IMR-90 (cell line): ENCODE measurements around the gene RGS19. TPM values are rescaled to one million over a fixed set of nuclear protein-coding genes. Genes with fewer than 3 reads are reported as not detected.
A peak's percentile ranks its signal among the peaks of the same experiment; 100 is the strongest.

Experiments
- ATAC-seq: fragments of 200-7000 bp; cut with Tn5 transposase; 2 replicates; pipeline ENCODE4 v1.9.1; 2020; ENCODE audit warnings: low read depth, mild to moderate bottlenecking, moderate library complexity
- BruUV-seq: library from RNA; stranded (reverse); fragments of 400-500 nt; replicated peaks from 2 replicates; lab custom pipeline; 2021; lab: Mats Ljungman, UMichigan
- CTCF ChIA-PET: fragments of 300-600 bp; formaldehyde crosslinking; extraction: SDS; loops from one replicate; lab custom pipeline; 2021; ENCODE audit warnings: antibody characterized with exemption; lab: Yijun Ruan, JAX
- POLR2A ChIA-PET: fragments of 300-600 bp; sonication (Branson Sonifier 250); formaldehyde crosslinking; loops from one replicate; lab custom pipeline; 2022; ENCODE audit warnings: antibody characterized with exemption; ENCODE audit not compliant: unreplicated experiment; lab: Charles Lee
- DNase-seq: peaks from one replicate; pipeline ENCODE4 v3.0.0; 2013
- H2AFZ ChIP-seq: replicated peaks from 2 replicates; pipeline ENCODE3; 2013; ENCODE audit warnings: low read length, mild to moderate bottlenecking; ENCODE audit not compliant: poor library complexity
- H2AK5ac ChIP-seq: 2 replicates; pipeline ENCODE4 v1.6.1; 2013; ENCODE audit warnings: low read depth, low read length, inconsistent platforms
- H2AK9ac ChIP-seq: replicated peaks from 2 replicates; pipeline ENCODE3; 2013; ENCODE audit warnings: mild to moderate bottlenecking, low read depth, low read length, moderate library complexity; ENCODE audit not compliant: poor library complexity
- H2BK120ac ChIP-seq: 2 replicates; pipeline ENCODE4 v1.6.1; 2013; ENCODE audit warnings: low read depth, low read length, inconsistent platforms
- H2BK15ac ChIP-seq: 3 replicates; pipeline ENCODE4 v1.6.1; 2013; ENCODE audit warnings: low read depth, low read length, inconsistent platforms
- H2BK20ac ChIP-seq: 2 replicates; pipeline ENCODE4 v1.6.1; 2013; ENCODE audit warnings: low read depth, mild to moderate bottlenecking, inconsistent platforms, low read length, moderate library complexity
- H2BK5ac ChIP-seq: 2 replicates; pipeline ENCODE4 v1.6.1; 2013; ENCODE audit warnings: mild to moderate bottlenecking, low read depth, low read length, inconsistent platforms; ENCODE audit not compliant: poor library complexity, severe bottlenecking
- H3K14ac ChIP-seq: replicated peaks from 2 replicates; pipeline ENCODE4 v1.6.1; 2013; ENCODE audit warnings: low read depth, low read length, inconsistent platforms
- H3K18ac ChIP-seq: 2 replicates; pipeline ENCODE4 v1.6.1; 2013; ENCODE audit warnings: low read depth, low read length, control low read depth
- H3K23ac ChIP-seq: 2 replicates; pipeline ENCODE4 v1.6.1; 2013; ENCODE audit warnings: low read depth, low read length, inconsistent platforms
- H3K27ac ChIP-seq: 2 replicates; pipeline ENCODE4 v1.5.1; 2013; ENCODE audit warnings: mild to moderate bottlenecking, control low read depth, low read length; ENCODE audit not compliant: insufficient read depth
- H3K27me3 ChIP-seq: 2 replicates; pipeline ENCODE4 v1.6.1; 2013; ENCODE audit warnings: low read length; ENCODE audit not compliant: control insufficient read depth, insufficient read depth
- H3K36me3 ChIP-seq: 2 replicates; pipeline ENCODE4 v1.6.1; 2013; ENCODE audit warnings: low read length, mixed read lengths; ENCODE audit not compliant: control insufficient read depth, insufficient read depth
- H3K4ac ChIP-seq: 2 replicates; pipeline ENCODE4 v1.6.1; 2013; ENCODE audit warnings: low read depth, low read length, inconsistent platforms
- H3K4me1 ChIP-seq: 2 replicates; pipeline ENCODE4 v1.6.1; 2013; ENCODE audit warnings: low read length, mixed read lengths; ENCODE audit not compliant: control insufficient read depth, insufficient read depth
- H3K4me2 ChIP-seq: 2 replicates; pipeline ENCODE4 v1.6.1; 2013; ENCODE audit warnings: low read depth, mild to moderate bottlenecking, control low read depth, low read length, moderate library complexity
- H3K4me3 ChIP-seq: 2 replicates; pipeline ENCODE4 v1.5.1; 2013; ENCODE audit warnings: low read depth, mild to moderate bottlenecking, control low read depth, low read length, moderate library complexity; ENCODE audit not compliant: insufficient read depth
- H3K56ac ChIP-seq: 2 replicates; pipeline ENCODE4 v1.6.1; 2013; ENCODE audit warnings: low read length, inconsistent platforms; ENCODE audit not compliant: insufficient read depth; ENCODE audit errors: extremely low read depth
- H3K79me1 ChIP-seq, 2 experiments: 2 replicates each; pipeline ENCODE4 v1.6.1; 2013; ENCODE audit warnings: low read length in 2 of 2, inconsistent platforms in 1 of 2, low read depth in 1 of 2
- H3K9ac ChIP-seq: 2 replicates; pipeline ENCODE4 v1.6.1; 2013; ENCODE audit warnings: low read depth, low read length, control low read depth
- H3K9me1 ChIP-seq: 2 replicates; pipeline ENCODE4 v1.6.1; 2013; ENCODE audit warnings: low read length, inconsistent platforms; ENCODE audit not compliant: insufficient read depth
- H3K9me3 ChIP-seq: 2 replicates; pipeline ENCODE4 v1.6.1; 2013; ENCODE audit warnings: low read length; ENCODE audit not compliant: control insufficient read depth, insufficient read depth
- H4K20me1 ChIP-seq: 2 replicates; pipeline ENCODE4 v1.6.1; 2013; ENCODE audit warnings: low read length, inconsistent platforms; ENCODE audit not compliant: insufficient read depth
- H4K5ac ChIP-seq: 2 replicates; pipeline ENCODE4 v1.6.1; 2013; ENCODE audit warnings: mild to moderate bottlenecking, low read depth, low read length, control low read depth
- H4K8ac ChIP-seq, 2 experiments: 2 replicates each; pipeline ENCODE4 v1.6.1; 2013; ENCODE audit warnings: low read depth in 2 of 2, low read length in 2 of 2, control low read depth in 1 of 2, inconsistent platforms in 1 of 2
- H4K91ac ChIP-seq: 2 replicates; pipeline ENCODE4 v1.6.1; 2013; ENCODE audit warnings: low read depth, low read length, inconsistent platforms; ENCODE audit not compliant: insufficient read depth
- BHLHE40 ChIP-seq: fragments of 150-350 bp; IDR thresholded peaks from 2 replicates; pipeline ENCODE4 v1.6.1; 2016; ENCODE audit warnings: mild to moderate bottlenecking, low read depth, low read length
- FOS ChIP-seq: fragments of 150-350 bp; IDR thresholded peaks from 2 replicates; pipeline ENCODE4 v1.6.1; 2016; ENCODE audit warnings: low read depth, low read length
- NFE2L2 ChIP-seq: fragments of 150-350 bp; IDR thresholded peaks from 2 replicates; pipeline ENCODE4 v1.6.1; 2016; ENCODE audit warnings: low read depth, mild to moderate bottlenecking, low read length
- RFX5 ChIP-seq: IDR thresholded peaks from 2 replicates; pipeline ENCODE4 v1.8.0; 2012; ENCODE audit warnings: low read depth, mild to moderate bottlenecking, low read length, moderate library complexity
- WGBS, 2 experiments: methylation state at CpG; one replicate each; pipeline versions ENCODE4 v1.1.5 to v1.1.7; 2013; ENCODE audit warnings: missing lambda C conversion rate in 2 of 2; ENCODE audit not compliant: insufficient read length in 1 of 2; ENCODE audit errors: extremely low coverage in 2 of 2; 5-methylcytosine and 5-hydroxymethylcytosine counted together
- dilution Hi-C: fragments of 300-500 bp; cut with HindIII; formaldehyde crosslinking; loops from one replicate; pipeline ENCODE4 v1.14.3; 2018; ENCODE audit warnings: low sequenced_read_pairs; ENCODE audit not compliant: unreplicated experiment
- in situ Hi-C: fragments of 300-500 bp; cut with MboI; formaldehyde crosslinking; loops from 3 replicates; pipeline ENCODE4 v1.14.3; 2019; ENCODE audit warnings: low sequenced_read_pairs, inconsistent platforms, mixed read lengths
- intact Hi-C: fragments of 100-400 bp; cut with micrococcal nuclease; formaldehyde crosslinking; loops from 2 replicates; pipeline ENCODE4 v1.10.0; 2022
- polyA plus RNA-seq, 3 experiments: library from polyadenylated mRNA; depleted of rRNA; stranded (reverse); fragments of >200 nt; gene quantifications; 2 replicates each; pipeline ENCODE4 v1.2.3, GENCODE V29; 2012; ENCODE audit warnings: low replicate concordance in 1 of 3
- total RNA-seq: library from RNA; depleted of rRNA; stranded (reverse); fragments of >200 nt; gene quantifications from 2 replicates; pipeline ENCODE4 v1.2.3, GENCODE V29; 2012

RGS19 gene
- total and polyA plus RNA-seq, 2 of the 4 experiments (the other 2 are of a cell fraction), result 7.7 to 17.5 TPM

DNA sequence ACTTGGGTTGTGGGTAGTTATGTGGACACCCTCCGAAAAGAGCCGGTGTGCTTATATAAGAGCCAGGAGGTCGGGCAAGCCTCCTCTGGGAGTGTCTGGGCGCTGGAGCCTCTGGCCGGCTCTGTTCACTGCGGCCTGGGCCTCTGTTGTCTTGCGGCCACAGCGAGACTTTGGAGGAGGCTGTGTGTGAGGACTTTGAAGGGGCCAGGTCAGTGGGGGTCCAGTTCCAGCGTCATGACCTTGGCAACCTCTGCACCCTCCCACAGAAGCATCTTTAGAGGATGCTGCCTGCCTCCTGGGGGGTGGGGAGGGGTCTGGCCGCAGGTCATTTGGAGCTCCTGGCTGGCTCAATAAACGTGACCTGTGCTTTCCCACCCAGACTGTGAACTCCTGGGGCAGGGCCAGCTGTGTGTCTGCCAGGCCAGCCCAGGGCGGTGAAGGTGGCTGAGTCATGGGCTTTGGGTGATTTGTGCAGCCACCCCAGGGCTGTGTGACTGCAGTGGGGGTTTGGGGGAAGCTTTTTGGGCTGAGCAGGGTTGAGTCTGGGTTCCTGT is 15.1 kb downstream of the RGS19 start:
- H3K56ac ChIP-seq, result no peak overlapping the region
- no peak overlapping the region for H4K5ac ChIP-seq
- H2AK9ac ChIP-seq, result peak overlapping the region; percentile 99
- peaks cover 10 to 38% of the 10 kb centered on the region in 2 experiments; a peak in 3 of 4 replicates for H3K79me1 ChIP-seq
- peaks cover 19% of the 10 kb centered on the region for H3K9me1 ChIP-seq
- WGBS, 2 experiments, result 35% methylated on average over 5 of the region's 12 CpGs; no CpG with 5 or more reads in 1 of the 2 experiments
- H3K36me3 ChIP-seq, result no peaks in the 10 kb centered on the region
- no peaks in the 10 kb centered on the region for H3K27me3 ChIP-seq
- no TSS peak for BruUV-seq
- H3K9me3 ChIP-seq, result no peaks in the 10 kb centered on the region
- dilution Hi-C loops, result no loop called here
- DNase-seq, result peak; percentile 32
- POLR2A ChIA-PET, result no interaction called here
- peak overlapping the region; percentile 82 for H3K23ac ChIP-seq
- peaks cover 27% of the 10 kb centered on the region for H3K4me1 ChIP-seq
- H3K4me3 ChIP-seq, result peak overlapping the region; percentile 87
- CTCF ChIA-PET, result no interaction called here
- H3K9ac ChIP-seq, result peak overlapping the region; percentile 92
- no peak overlapping the region for H3K18ac ChIP-seq
- H2BK15ac ChIP-seq, result 0 out of 3 replicates have a peak overlapping the region, but pooled peaks have one; percentile 58
- ATAC-seq, result 0 out of 2 replicates have a peak, but pooled peaks have one; percentile 5
- peak overlapping the region; percentile 80 to 82; a peak in 3 of 4 replicates for H4K8ac ChIP-seq
- peak overlapping the region; percentile 68; the same call in 1 of the 2 replicates for H4K91ac ChIP-seq
- no peak overlapping the region; the same call in 1 of the 2 replicates for H3K27ac ChIP-seq
- H2AFZ ChIP-seq, result no peak overlapping the region
- H2BK120ac ChIP-seq, result no peak overlapping the region
- intact Hi-C loops, result no loop called here
- H3K4ac ChIP-seq, result peak overlapping the region; percentile 90
- peak overlapping the region; percentile 85; the same call in 1 of the 2 replicates for H2AK5ac ChIP-seq
- in situ Hi-C loops, result no loop called here
- H3K4me2 ChIP-seq, result peak overlapping the region; percentile 88
- TF ChIP-seq NFE2L2 (0 out of 2 replicates have a peak, but pooled peaks have one; percentile 4), RFX5 (no peak), BHLHE40 (peak; percentile 60; the same call in 1 of the 2 replicates), FOS (0 out of 2 replicates have a peak, but pooled peaks have one; percentile 38)
- H3K14ac ChIP-seq, result 0 out of 2 replicates have a peak overlapping the region, but pooled peaks have one; percentile 45
- H4K20me1 ChIP-seq, result peaks cover 15% of the 10 kb centered on the region
- H2BK20ac ChIP-seq, result no peak overlapping the region
- H2BK5ac ChIP-seq, result no peak overlapping the region
